GM06990 (cell line): ENCODE measurements around the gene RABGAP1.

ENCODE experiments used
- DNase-seq: peaks from one replicate; pipeline ENCODE4 v3.0.0-alpha.2; 2011; ENCODE audit not compliant: insufficient read length; ENCODE audit errors: extremely low read depth
- H3K27me3 ChIP-seq: replicated peaks from 2 replicates; pipeline ENCODE4 v1.6.0; 2011; ENCODE audit warnings: low read length; ENCODE audit not compliant: control insufficient read depth, insufficient read depth
- H3K36me3 ChIP-seq: 2 replicates; pipeline ENCODE4 v1.5.1; 2011; ENCODE audit warnings: low read length; ENCODE audit not compliant: control insufficient read depth, insufficient read depth
- H3K4me3 ChIP-seq: replicated peaks from 2 replicates; pipeline ENCODE4 v1.5.1; 2011; ENCODE audit warnings: low read depth, mild to moderate bottlenecking, control low read depth, low read length
- CTCF ChIP-seq: IDR thresholded peaks from 2 replicates; pipeline ENCODE4 v1.5.1; 2011; ENCODE audit warnings: low read length, control low read depth, mild to moderate bottlenecking, inconsistent platforms; ENCODE audit not compliant: insufficient read depth, poor library complexity, severe bottlenecking

The RABGAP1 gene

GRCh38 chr9:122940454-122940748 lies 419 bp upstream of the RABGAP1 start:
- DNase-seq, result no peak
- Histone ChIP-seq H3K4me3 (peak overlapping the region; percentile 56), H3K27me3 (no peaks in the 10 kb centered on the region), H3K36me3 (peaks cover 3% of the 10 kb centered on the region)
- TF ChIP-seq CTCF, result no peak

- no peak for TF ChIP-seq CTCF
- no peak for DNase-seq
- peaks cover 2% of the 10 kb centered on the region; the same call in 1 of the 2 replicates for H3K36me3 ChIP-seq
- H3K4me3 ChIP-seq, result peak overlapping the region; percentile 88
- H3K27me3 ChIP-seq, result no peaks in the 10 kb centered on the region
Observed at GRCh38 chr9:122941582-122942234, 888 bp downstream of the RABGAP1 start.

GRCh38 chr9:122944960-122945888 lies 4.4 kb downstream of the RABGAP1 start:
- TF ChIP-seq CTCF, result no peak
- no peak overlapping the region for H3K4me3 ChIP-seq
- DNase-seq, result no peak
- no peaks in the 10 kb centered on the region for H3K27me3 ChIP-seq
- H3K36me3 ChIP-seq, result no peaks in the 10 kb centered on the region; the same call in none of the 2 replicates

- DNase-seq, result no peak
- Histone ChIP-seq H3K36me3 (no peaks in the 10 kb centered on the region; the same call in none of the 2 replicates), H3K4me3 (no peak overlapping the region), H3K27me3 (no peaks in the 10 kb centered on the region)
- no peak for TF ChIP-seq CTCF
Observed at GRCh38 chr9:122946461-122947005, 5.7 kb downstream of the RABGAP1 start.

- Histone ChIP-seq H3K4me3 (no peak overlapping the region), H3K36me3 (no peaks in the 10 kb centered on the region; the same call in none of the 2 replicates), H3K27me3 (no peaks in the 10 kb centered on the region)
- peak; percentile 20 for DNase-seq
- TF ChIP-seq CTCF, result no peak
Observed at GRCh38 chr9:122948313-122948712, 7.5 kb downstream of the RABGAP1 start.
